Adrenal gland (tissue), 12 donors: ENCODE data around the gene OR2L8. TPM values are rescaled to one million over a fixed set of nuclear protein-coding genes. Genes with fewer than 3 reads are reported as not detected.

Source experiments
- DNase-seq, 7 donors: peaks; one replicate each; pipeline ENCODE4 v3.0.0-alpha.2; 2019 to 2020
- H3K27ac ChIP-seq, 5 donors: fragments of 200-600 bp; sonication (generic) in 4 of 5; 1 replicate in 3 of 5; 2 replicates in 2 of 5; pipeline versions ENCODE4 v1.5.1 to v1.8.0; 2016 to 2020; ENCODE audit warnings: mild to moderate bottlenecking in 1 of 5
- H3K27me3 ChIP-seq: fragments of 200-600 bp; 2 replicates; pipeline ENCODE4 v1.8.0; 2021
- H3K36me3 ChIP-seq, 2 donors: fragments of 200-600 bp; replicated peaks in 1 of 2; 1 replicate in 1 of 2; 2 replicates in 1 of 2; pipeline versions ENCODE4 v1.5.1 to v1.8.0; 2018 to 2022
- H3K4me1 ChIP-seq, 2 donors: fragments of 200-600 bp; replicated peaks in 1 of 2; 1 replicate in 1 of 2; 2 replicates in 1 of 2; pipeline versions ENCODE4 v1.5.1 to v1.8.0; 2018 to 2021
- H3K4me3 ChIP-seq, 4 donors: fragments of 200-600 bp; sonication (generic) in 3 of 4; one replicate each; pipeline ENCODE4 v1.5.1; 2016 to 2018
- H3K9me3 ChIP-seq, 3 donors: fragments of 200-600 bp; sonication (generic) in 1 of 3; replicated peaks in 1 of 3; 1 replicate in 2 of 3; 2 replicates in 1 of 3; pipeline versions ENCODE4 v1.5.1 to v1.8.0; 2016 to 2021
- POLR2A ChIP-seq, 2 donors: fragments of 450-650 bp; IDR thresholded peaks; one replicate each; pipeline ENCODE4 v1.6.1; 2017; ENCODE audit warnings: antibody characterized with exemption in 2 of 2, mild to moderate bottlenecking in 2 of 2, moderate library complexity in 1 of 2
- WGBS, 4 donors: extraction: QIAGEN DNeasy Blood & Tissue Kit in 2 of 4; methylation state at CpG; one replicate each; pipeline versions ENCODE4 v1.1.5 to v1.1.7; 2013 to 2017; 5-methylcytosine and 5-hydroxymethylcytosine counted together
- intact Hi-C, 2 donors: fragments of 100-400 bp; cut with DNase I; formaldehyde crosslinking; loops; one replicate each; pipeline versions ENCODE4 v1.14.1 to v1.15.0; 2022 to 2023
- polyA plus RNA-seq, 3 donors: library from polyadenylated mRNA; stranded (reverse); fragments of 200-250 nt in 2 of 3; fragments of 350-450 nt in 1 of 3; fragmentation: Illumina TruSeq in 1 of 3; extraction: RNeasy Lipid Tissue Mini Kit (QIAGEN cat#74804) in 1 of 3; gene quantifications; one replicate each; pipeline ENCODE4 v1.2.3, GENCODE V29; 2013 to 2014
- small RNA-seq, 2 donors: library from RNA; depleted of rRNA; stranded (forward); fragments of <200 nt; gene quantifications; one replicate each; pipeline ENCODE3, GENCODE V24; 2016
- total RNA-seq, 9 donors: library from RNA; depleted of rRNA in 4 of 9; stranded (reverse); fragments of >200 nt in 4 of 9; fragments of 120-200 nt in 1 of 9; fragmentation: NEBNext Ultra II Directional in 1 of 9; extraction: Animal tissue kit (Norgen Biotek cat#: 25700) in 1 of 9; gene quantifications; one replicate each; pipeline versions ENCODE4 v1.1.0 to v1.2.4, GENCODE V29; 2013 to 2023
- TF ChIP-seq, protein P1 (sequence below), 6 experiments: fragments of 450-650 bp in 4 of 6; fragments of 200-600 bp in 2 of 6; sonication (generic) in 1 of 6; IDR thresholded peaks; 1 replicate in 5 of 6; 2 replicates in 1 of 6; pipeline versions ENCODE4 v1.5.1 to v1.8.0; 2016 to 2021; ENCODE audit warnings: antibody characterized with exemption in 6 of 6, mild to moderate bottlenecking in 2 of 6, moderate library complexity in 1 of 6
- donor health status: healthy with polysubstance abuse.
- donor health status: Bipolar disorder and iron deficiency.
- donor health status: DM: yes; HTN: yes; CAD: no.
- donor health status: DM: no; HTN: no; CAD: no.
- donor health status: DM: no; HTN: no; CAD: no.
- donor health status: DM: yes; HTN: yes; CAD: no.

Gene OR2L8
- total and polyA plus RNA-seq, 12 donors = 0.67 TPM; not detected in 11

DNA sequence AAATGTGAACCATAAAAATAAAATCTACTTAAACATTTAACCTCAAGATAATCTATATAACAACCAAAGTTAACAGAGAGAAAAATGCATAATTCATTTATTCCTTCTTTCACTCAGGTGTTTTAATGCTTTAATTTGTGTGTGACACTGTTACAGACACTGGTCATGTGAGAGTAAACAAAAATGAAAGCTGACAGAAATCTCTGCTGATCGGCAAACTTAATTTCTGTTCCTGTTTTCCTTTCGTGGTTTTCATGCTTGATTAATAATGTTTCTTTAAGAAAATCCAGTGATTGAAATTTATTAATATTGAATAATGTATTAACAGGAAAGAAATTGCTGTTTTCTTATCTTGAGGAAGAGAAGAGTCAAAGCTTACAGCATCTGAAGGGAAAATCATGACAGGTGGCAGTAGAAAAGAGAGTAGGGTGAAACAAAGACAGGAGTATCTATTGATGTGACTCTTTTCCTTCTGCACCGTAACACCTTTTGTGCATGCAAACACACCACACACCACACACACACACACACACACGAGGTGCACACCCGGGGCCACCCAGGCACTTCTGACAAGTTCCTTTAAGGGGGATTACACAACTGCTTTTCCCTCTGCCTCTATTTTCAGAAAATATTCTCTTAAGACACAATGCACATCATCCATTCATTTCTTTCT lies 18.0 kb downstream of the OR2L8 start:
- H3K9me3 ChIP-seq = no peaks in the 10 kb centered on the region
- H3K4me3 ChIP-seq = no peak overlapping the region
- H3K27me3 ChIP-seq = no peaks in the 10 kb centered on the region
- intact Hi-C loops = no loop called here
- 55 to 72% (median 64%) methylated on average over 5 of the region's 5 CpGs for WGBS, 4 donors
- no peak overlapping the region for H3K27ac ChIP-seq
- TF ChIP-seq, protein P1, sequence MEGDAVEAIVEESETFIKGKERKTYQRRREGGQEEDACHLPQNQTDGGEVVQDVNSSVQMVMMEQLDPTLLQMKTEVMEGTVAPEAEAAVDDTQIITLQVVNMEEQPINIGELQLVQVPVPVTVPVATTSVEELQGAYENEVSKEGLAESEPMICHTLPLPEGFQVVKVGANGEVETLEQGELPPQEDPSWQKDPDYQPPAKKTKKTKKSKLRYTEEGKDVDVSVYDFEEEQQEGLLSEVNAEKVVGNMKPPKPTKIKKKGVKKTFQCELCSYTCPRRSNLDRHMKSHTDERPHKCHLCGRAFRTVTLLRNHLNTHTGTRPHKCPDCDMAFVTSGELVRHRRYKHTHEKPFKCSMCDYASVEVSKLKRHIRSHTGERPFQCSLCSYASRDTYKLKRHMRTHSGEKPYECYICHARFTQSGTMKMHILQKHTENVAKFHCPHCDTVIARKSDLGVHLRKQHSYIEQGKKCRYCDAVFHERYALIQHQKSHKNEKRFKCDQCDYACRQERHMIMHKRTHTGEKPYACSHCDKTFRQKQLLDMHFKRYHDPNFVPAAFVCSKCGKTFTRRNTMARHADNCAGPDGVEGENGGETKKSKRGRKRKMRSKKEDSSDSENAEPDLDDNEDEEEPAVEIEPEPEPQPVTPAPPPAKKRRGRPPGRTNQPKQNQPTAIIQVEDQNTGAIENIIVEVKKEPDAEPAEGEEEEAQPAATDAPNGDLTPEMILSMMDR (IDR thresholded peaks at IDR 0.05) = no peak
- no peak for TF ChIP-seq POLR2A (IDR thresholded peaks at IDR 0.05)
- DNase-seq = no peak
- H3K4me1 ChIP-seq = no peaks in the 10 kb centered on the region
- H3K36me3 ChIP-seq = no peaks in the 10 kb centered on the region

DNA sequence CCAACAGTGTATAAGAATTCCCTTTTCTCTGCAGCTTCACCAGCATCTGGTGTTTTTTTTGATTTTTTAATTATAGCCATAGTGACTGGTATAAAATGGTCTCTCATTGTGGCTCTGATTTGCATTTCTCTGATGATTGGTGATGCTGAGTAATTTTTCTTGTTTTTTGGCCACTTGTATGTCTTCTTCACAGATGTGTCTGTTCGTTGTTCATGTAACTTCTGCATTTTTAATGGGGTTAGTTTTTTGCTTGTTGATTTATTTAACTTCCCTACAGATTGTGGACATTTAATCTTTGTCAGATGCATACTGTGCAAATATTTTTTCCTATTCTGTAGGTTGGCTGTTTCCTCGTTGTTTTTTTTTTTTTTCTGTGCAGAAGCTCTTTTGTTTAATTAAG lies 44.3 kb downstream of the OR2L8 start:
- TF ChIP-seq POLR2A (IDR thresholded peaks at IDR 0.05) = no peak
- TF ChIP-seq, protein P1 (IDR thresholded peaks at IDR 0.05) = no peak
- intact Hi-C loops = no loop called here
- WGBS, 4 donors = 36 to 53% (median 47%) methylated on average over 2 of the region's 2 CpGs
- H3K4me1 ChIP-seq = no peaks in the 10 kb centered on the region
- no peaks in the 10 kb centered on the region for H3K9me3 ChIP-seq
- no peak for DNase-seq
- no peak overlapping the region for H3K27ac ChIP-seq
- H3K4me3 ChIP-seq = no peak overlapping the region
- H3K27me3 ChIP-seq = no peaks in the 10 kb centered on the region
- H3K36me3 ChIP-seq = no peaks in the 10 kb centered on the region

DNA sequence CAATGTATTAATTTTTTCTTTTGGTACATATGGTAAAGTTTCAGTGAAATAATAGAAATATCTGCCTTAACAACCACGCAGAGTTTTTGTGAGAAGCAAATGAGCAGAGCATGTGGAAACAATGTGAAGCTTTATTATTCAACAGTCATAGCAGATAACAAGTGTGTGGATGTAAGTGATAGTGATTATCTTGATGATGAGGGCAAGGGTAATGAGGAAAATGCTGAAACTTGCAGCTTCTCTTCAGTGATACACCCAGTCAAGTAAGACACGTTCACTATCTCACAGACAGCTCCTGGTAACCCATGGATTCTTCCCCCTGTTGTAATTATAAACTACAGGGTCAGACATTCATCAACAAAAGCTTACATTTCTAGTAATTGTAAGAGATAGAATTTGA lies 50.2 kb downstream of the OR2L8 start:
- DNase-seq = no peak
- intact Hi-C loops = no loop called here
- H3K4me3 ChIP-seq = no peak overlapping the region
- TF ChIP-seq, protein P1 (IDR thresholded peaks at IDR 0.05) = no peak
- no peak for TF ChIP-seq POLR2A (IDR thresholded peaks at IDR 0.05)
- no peaks in the 10 kb centered on the region for H3K4me1 ChIP-seq
- H3K9me3 ChIP-seq = no peaks in the 10 kb centered on the region
- H3K27me3 ChIP-seq = no peaks in the 10 kb centered on the region
- WGBS, 4 donors = 36 to 55% (median 43%) methylated on average over 2 of the region's 2 CpGs
- no peaks in the 10 kb centered on the region for H3K36me3 ChIP-seq
- H3K27ac ChIP-seq = no peak overlapping the region

Small RNAs within 50 kb of the gene (small RNA-seq; reads per million reads assigned to genes)
- 0 reads per million in 2 donors for gene RF00019

Other genes with a start within 250 kb of the OR2L8 start
- not detected for gene OR6F1, start 232.2 kb upstream of the OR2L8 start, total RNA-seq
- gene OR6F1, start 232.2 kb upstream of the OR2L8 start, polyA plus RNA-seq = not detected
- gene OR14K1, start 210.2 kb upstream of the OR2L8 start, total RNA-seq = under 1 TPM in 2 of 9 donors, not detected in 7; 0.11 to 0.94 TPM
- gene OR14K1, start 210.2 kb upstream of the OR2L8 start, polyA plus RNA-seq = not detected
- gene OR14A2, start 200.7 kb upstream of the OR2L8 start, total RNA-seq = not detected
- not detected for gene OR14A2, start 200.7 kb upstream of the OR2L8 start, polyA plus RNA-seq
- gene OR1C1, start 188.3 kb upstream of the OR2L8 start, total RNA-seq = not detected
- gene OR1C1, start 188.3 kb upstream of the OR2L8 start, polyA plus RNA-seq = not detected
- not detected for gene OR14A16, start 124.7 kb upstream of the OR2L8 start, total RNA-seq
- not detected for gene OR14A16, start 124.7 kb upstream of the OR2L8 start, polyA plus RNA-seq
- not detected for gene OR11L1, start 107.0 kb upstream of the OR2L8 start, total RNA-seq
- gene OR11L1, start 107.0 kb upstream of the OR2L8 start, polyA plus RNA-seq = not detected
- 1 to 10 TPM in 2 of 9 donors, under 1 TPM in 6, not detected in 1; 0.49 to 8.0 (median 0.68) TPM for gene TRIM58, start 91.7 kb upstream of the OR2L8 start, total RNA-seq
- gene TRIM58, start 91.7 kb upstream of the OR2L8 start, polyA plus RNA-seq = under 1 TPM; 0.08 to 0.40 (median 0.10) TPM
- gene OR2W3, start 53.3 kb upstream of the OR2L8 start, total RNA-seq = 1 to 10 TPM in 2 of 9 donors, under 1 TPM in 1, not detected in 6; 1.00 to 2.5 (median 1.1) TPM
- gene OR2W3, start 53.3 kb upstream of the OR2L8 start, polyA plus RNA-seq = under 1 TPM in 1 of 3 donors, not detected in 2; 0.20 TPM
- gene OR2T8, start 28.6 kb upstream of the OR2L8 start, total RNA-seq = not detected
- not detected for gene OR2T8, start 28.6 kb upstream of the OR2L8 start, polyA plus RNA-seq
- under 1 TPM in 1 of 9 donors, not detected in 8; 0.33 TPM for gene OR2AJ1, start 24.0 kb upstream of the OR2L8 start, total RNA-seq
- not detected for gene OR2AJ1, start 24.0 kb upstream of the OR2L8 start, polyA plus RNA-seq
- under 1 TPM in 1 of 9 donors, not detected in 8; 0.39 TPM for gene OR2AK2, start 16.4 kb downstream of the OR2L8 start, total RNA-seq
- not detected for gene OR2AK2, start 16.4 kb downstream of the OR2L8 start, polyA plus RNA-seq
- under 1 TPM in 2 of 9 donors, not detected in 7; 0.22 to 0.34 TPM for gene OR2L5, start 64.8 kb downstream of the OR2L8 start, total RNA-seq
- not detected for gene OR2L5, start 64.8 kb downstream of the OR2L8 start, polyA plus RNA-seq
- 1 to 10 TPM in 1 of 9 donors, under 1 TPM in 3, not detected in 5; 0.04 to 1.0 (median 0.39) TPM for gene OR2L2, start 81.2 kb downstream of the OR2L8 start, total RNA-seq
- under 1 TPM in 1 of 3 donors, not detected in 2; 0.08 TPM for gene OR2L2, start 81.2 kb downstream of the OR2L8 start, polyA plus RNA-seq
- under 1 TPM in 1 of 9 donors, not detected in 8; 0.17 TPM for gene OR2L3, start 98.0 kb downstream of the OR2L8 start, total RNA-seq
- gene OR2L3, start 98.0 kb downstream of the OR2L8 start, polyA plus RNA-seq = not detected
- gene OR2L13, start 146.3 kb downstream of the OR2L8 start, total RNA-seq = 1 to 10 TPM in 1 of 9 donors, under 1 TPM in 3, not detected in 5; 0.14 to 1.3 (median 0.37) TPM
- under 1 TPM; 0.07 to 0.46 (median 0.16) TPM for gene OR2L13, start 146.3 kb downstream of the OR2L8 start, polyA plus RNA-seq
- gene OR2M5, start 196.3 kb downstream of the OR2L8 start, total RNA-seq = not detected
- gene OR2M5, start 196.3 kb downstream of the OR2L8 start, polyA plus RNA-seq = not detected
- under 1 TPM in 1 of 9 donors, not detected in 8; 0.98 TPM for gene OR2M2, start 226.0 kb downstream of the OR2L8 start, total RNA-seq
- not detected for gene OR2M2, start 226.0 kb downstream of the OR2L8 start, polyA plus RNA-seq
- under 1 TPM in 2 of 9 donors, not detected in 7; 0.03 to 0.04 TPM for gene OR2M3, start 248.4 kb downstream of the OR2L8 start, total RNA-seq
- not detected for gene OR2M3, start 248.4 kb downstream of the OR2L8 start, polyA plus RNA-seq